Stimulated activated CD4-positive, alpha-beta T cell treated with anti-CD3 and anti-CD28 coated beads, TNF-alpha, amount 100 ng/mL, for 4 hours (primary cell): ENCODE measurements around the gene AKT3.
"Not testable (repeated sequence)": the region's sequence is repeated elsewhere in the genome, so short reads cannot be mapped to it uniquely, and the experiment has no call there.

ENCODE experiments used
- DNase-seq, 3 experiments: peaks; one replicate each; pipeline ENCODE4 v3.0.0-alpha.2; 2020; ENCODE audit warnings: low read depth in 3 of 3

The AKT3 gene

DNA sequence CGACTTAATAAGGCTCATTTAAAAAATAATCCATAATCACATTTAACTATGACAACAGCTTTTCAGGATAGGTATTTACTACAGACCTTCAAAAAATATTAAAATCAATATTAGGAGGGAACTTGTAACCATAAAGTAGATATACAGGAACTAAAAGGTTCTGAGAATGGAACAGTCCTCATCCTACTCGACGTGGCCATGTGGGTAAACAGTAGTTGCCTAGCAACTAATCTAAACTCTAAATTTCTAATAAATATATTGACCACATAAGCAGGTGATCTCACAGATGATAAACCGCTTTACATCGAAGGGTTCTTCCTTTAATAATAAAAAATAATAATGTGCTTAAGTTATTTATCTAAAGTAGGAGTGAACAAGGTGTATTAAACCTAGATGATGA lies 7.9 kb downstream of the AKT3 start:
- DNase-seq, result no peak

DNA sequence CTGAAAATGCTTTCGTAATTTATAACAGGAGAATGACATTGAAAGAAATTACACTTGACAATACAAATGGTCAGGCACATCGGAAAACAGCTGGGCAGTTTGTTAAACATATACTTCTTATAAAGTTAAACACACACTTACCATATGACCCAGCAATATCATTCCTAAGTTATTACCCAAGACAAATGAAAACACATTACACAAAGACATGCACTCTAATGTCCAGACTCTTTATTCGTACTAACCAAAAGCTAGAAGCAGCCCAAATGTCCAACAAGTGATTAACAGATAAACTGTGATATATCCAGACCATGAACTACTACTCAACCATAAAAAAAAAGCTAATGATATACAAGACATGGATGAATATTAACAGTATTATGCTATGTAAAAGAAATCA lies 8.5 kb downstream of the AKT3 start:
- DNase-seq, result no peak

GRCh38 chr1:243837907-243838535 lies 12.0 kb downstream of the AKT3 start:
- DNase-seq, result no peak

DNA sequence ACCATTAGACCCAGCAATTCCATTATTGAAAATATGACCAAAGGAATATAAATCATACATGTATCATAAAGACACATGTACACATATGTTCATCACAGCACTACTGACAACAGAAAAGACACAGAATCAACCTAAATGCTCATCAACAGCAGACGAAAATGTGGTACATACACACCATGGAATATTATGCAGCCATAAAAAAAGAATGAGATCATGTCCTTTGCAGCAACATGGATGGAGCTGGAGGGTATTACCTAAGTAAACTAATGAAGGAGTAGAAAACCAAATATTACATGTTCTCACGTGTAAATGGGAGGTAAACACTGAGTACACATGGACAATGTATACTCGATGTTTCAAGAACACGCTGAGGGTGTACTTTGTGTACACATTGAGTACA lies 15.9 kb downstream of the AKT3 start:
- DNase-seq, result no peak

- DNase-seq, result no peak
These were observed 18.6 kb downstream of the AKT3 start for GRCh38 chr1:243831463-243831862.

DNA sequence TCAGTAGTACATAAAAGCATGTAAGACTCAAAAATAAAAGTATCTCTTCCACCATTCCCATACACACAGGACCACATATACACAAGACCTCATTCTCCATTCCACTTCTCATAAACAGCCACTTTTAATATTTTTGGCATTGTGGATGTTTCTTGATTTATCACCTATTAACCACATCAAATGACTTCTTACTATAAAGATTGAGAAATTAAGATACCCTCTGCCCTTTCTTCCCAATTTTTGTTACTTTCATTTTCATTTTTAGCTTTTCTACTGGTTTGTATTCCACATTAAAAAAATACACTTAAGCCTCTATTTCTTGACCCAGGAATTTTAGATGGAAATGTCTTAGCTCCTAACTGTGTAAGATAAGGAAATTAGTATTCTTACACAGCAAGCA lies 22.8 kb downstream of the AKT3 start:
- no peak for DNase-seq

DNA sequence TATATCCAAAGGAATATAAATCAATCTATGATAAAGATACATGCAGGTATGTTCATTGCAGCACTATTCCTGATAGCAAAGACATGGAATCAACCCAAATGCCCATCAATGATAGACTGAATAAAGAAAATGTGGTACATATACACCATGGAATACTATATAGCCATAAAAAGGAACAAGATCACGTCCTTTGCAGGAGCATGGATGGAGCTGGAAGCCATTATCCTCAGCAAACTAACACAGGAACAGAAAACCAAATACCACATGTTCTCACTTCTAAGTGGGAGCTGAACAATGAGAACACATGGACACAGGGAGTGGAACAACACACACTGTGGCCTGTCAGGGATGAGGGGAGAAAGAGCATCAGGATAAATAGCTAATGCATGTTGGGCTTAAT lies 25.1 kb downstream of the AKT3 start:
- DNase-seq, result not testable (repeated sequence)

- no peak for DNase-seq
These were observed 28.8 kb downstream of the AKT3 start for GRCh38 chr1:243821177-243821680.

- no peak for DNase-seq
These were observed 30.6 kb downstream of the AKT3 start for GRCh38 chr1:243819438-243819839.

DNA sequence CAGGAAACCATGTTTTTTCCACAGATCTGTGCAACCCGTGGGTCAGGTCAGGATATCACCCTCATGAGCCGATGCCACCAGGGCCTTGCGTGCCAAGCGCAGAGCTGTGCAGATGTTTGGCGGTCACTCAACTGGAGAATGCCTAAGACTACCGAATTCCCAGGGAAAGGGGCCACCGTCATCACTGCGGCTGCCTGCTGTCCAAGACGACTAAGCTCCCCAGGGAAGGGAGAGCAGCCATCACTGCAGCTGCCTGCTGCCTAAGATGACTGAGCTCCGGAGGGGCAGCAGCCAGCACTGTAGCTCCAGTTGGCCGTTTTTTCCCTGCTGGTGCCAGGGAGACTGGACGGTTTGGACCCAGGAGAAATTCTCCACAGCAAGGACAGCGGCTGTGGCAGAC lies 31.1 kb downstream of the AKT3 start:
- no peak for DNase-seq

DNA sequence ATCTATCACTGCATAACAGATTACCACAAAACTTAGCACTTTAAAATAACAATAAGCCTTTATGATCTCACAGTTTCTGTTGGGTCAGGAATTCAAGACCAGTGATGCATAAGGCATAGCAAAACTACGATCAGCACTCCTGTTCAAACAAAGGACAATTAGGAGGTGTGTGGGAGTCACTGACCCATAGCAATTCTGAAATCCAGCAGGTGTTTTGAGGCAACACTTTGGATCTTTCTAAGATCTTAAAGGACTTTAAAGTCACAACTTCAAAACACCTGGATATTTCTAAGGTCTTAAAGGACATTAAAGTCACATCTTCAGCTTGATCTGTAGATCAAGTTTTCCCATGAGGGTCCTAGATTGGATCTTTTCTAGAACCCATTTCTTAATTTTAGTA lies 35.3 kb downstream of the AKT3 start:
- no peak for DNase-seq

DNA sequence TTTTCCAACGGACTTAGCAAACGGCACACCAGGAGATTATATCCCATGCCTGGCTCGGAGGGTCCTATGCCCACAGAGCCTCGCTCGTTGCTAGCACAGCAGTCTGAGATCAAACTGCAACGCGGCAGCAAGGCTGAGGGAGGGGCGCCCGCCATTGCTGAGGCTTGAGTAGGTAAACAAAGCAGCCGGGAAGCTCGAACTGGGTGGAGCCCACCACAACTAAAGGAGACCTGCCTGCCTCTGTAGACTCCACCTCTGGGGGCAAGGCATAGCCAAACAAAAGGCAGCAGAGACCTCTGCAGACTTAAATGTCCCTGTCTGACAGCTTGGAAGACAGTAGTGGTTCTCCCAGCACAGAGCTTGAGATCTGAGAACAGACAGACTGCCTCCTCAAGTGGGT lies 42.7 kb downstream of the AKT3 start:
- DNase-seq, result not testable (repeated sequence)

DNA sequence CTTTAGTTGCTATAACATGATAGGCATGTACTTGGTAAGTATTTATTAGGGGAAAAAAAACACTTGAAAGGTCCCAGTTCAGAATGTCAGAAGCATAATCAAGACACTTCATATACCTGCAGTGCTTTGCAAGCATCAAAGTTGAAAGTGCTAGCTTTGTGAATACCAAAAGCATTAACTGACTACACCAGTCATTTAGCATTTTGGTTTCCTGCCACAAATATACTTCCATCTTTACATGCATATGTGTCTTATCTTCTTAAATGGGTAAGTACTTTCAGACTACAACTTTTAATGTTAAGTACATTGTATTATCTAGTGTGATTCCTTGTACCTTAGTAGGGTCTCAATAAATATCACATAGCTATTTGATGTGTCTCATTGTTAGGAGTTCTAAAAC lies 43.7 kb downstream of the AKT3 start:
- no peak for DNase-seq

DNA sequence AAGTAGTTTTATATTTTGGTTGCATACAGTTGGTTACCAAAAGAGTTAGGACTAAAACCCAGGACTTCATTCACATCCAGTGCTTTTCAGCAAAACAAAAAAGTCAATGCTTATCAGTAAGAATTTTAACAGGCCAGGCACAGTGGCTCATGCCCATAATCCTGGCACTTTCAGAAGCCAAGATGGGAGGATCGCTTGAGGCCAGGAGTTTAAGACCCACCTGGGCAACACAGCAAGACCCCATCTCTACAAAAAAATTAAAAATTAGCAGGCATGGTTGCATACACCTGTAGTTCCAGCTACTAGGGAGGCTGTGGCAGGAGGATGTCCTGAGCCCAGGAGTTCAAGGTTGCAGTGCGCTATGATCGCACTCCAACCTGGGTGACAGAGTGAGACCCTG lies 47.3 kb downstream of the AKT3 start:
- no peak for DNase-seq

- DNase-seq, result no peak
These were observed 48.7 kb downstream of the AKT3 start for GRCh38 chr1:243801378-243801777.

GRCh38 chr1:243799908-243800307 lies 50.1 kb downstream of the AKT3 start:
- DNase-seq, result no peak

DNA sequence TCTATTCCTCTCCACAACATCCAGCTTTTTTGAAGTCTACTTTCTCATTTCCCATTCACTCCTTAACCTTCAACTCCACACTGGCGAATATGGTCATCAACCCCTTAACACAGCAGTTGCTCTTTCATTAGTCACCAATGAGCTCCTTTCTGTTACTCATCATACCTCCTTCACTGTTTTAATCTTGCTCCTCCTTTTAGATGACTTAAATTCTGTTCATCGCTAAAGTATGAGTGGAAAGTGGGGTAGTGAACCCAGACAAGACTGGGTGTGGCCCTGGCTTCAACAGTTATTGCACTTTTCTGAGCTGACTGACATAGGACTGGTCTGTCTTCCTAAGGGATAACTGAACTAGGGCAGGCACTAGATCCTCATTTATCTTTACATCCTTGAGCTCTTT lies 51.3 kb downstream of the AKT3 start:
- DNase-seq, result no peak

DNA sequence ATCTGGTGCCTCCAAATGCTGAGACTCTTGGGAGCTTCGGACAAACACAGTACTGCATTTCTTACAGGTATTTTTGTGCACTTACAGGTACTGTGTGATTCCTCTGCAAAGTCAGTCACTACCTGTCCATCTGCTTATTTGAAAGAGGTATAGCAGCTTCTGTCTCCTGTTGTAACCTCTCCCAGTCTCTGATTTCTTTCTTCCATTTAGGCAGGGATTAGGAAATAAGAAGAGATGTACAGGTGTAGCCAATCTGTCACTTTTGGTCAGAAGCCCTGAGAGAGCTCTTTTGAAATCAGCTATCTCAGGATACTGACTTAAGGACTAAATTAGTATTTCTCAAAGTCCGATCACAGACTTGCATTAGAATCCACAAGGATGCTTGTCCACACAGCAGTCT lies 54.0 kb downstream of the AKT3 start:
- no peak for DNase-seq

DNA sequence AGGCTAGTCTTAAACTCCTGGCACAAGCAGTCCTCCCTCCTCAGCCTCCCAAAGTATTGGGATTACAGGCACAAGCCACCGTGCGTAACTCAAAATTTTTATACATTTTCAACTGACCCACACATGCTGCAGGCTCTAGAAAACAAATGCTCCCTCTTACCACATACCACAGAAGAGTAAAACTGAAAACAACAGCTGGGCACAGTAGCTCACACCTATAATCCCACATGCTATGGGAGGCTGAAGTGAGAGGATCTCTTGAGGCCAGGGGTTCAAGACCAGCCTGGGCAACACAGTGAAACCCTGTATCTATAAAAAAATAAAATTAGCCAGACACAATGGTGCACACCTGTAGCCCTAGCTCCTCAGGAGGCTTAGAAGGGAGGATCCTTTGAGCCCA lies 56.7 kb downstream of the AKT3 start:
- DNase-seq, result no peak

GRCh38 chr1:243792891-243793290 lies 57.2 kb downstream of the AKT3 start:
- no peak for DNase-seq

DNA sequence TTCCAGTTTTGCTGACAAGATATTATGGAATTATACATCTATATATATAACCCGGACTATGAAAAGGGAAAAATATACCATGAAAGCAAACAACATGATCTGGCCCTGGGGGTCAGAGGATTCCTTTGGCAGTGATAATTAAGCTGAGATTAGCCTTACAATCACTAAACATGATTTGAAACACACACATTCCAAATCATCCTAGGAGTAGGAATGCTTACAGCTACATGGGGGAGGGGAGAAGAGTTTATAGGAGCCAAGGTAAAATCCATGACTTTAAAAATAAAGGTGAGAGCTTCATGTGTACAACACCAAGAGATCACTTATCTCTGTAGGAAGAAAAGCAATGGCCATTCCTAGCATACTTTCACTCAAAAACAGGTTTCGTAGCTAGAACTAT lies 57.6 kb downstream of the AKT3 start:
- DNase-seq, result no peak

DNA sequence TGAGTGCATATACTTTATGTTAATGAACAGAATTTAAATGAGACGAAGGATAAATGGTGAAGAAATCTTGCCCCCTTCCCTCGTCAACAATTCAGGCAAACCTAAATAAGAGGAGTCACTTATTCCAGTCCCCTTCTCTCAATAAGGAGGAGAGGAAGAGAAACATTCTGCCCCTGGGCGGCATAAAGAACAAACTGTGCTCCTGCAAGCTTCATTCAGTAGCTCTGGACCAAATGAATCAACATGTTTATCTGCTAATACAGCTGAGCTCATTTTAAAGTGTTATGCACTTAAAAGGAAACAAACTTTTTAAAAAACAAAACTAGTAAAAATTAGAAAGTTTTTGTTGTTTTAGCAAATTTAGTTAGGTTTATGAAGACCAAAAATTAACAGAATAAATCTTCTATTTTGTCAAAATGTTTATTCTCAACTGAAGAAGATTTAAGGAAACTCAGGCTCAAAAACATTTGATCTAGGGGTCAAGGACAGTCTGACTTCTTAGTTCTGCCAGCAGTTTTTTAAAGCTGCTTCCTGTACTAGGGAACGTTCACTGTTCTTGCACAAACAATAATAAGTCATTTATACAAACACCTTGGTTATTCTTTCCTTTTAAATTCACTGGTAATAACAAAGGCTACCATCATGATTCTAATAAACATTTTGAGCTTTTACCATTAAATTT lies 58.3 kb downstream of the AKT3 start:
- no peak for DNase-seq

- DNase-seq, result no peak
These were observed 59.6 kb downstream of the AKT3 start for GRCh38 chr1:243790404-243790803.

DNA sequence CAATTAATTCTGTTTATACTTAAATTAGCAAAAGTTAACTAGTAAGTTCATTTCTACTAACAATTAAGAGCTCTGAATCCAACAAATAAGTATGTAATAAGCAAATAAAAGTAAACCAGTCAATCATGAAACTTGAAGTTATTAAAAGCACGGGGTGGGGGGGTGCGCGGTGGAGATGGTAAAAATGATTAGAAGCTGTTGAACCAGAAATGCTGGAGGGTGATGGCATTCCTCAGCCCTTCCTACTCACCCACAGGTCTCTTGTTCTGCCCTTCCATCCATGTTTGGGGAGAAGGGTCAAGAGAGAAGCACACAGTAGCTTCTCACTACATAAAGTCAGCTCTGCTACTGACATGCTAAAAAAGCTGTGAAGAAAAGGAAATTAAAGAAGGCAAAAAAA lies 63.5 kb downstream of the AKT3 start:
- no peak for DNase-seq
